GM18858 (cell line): ENCODE measurements around the gene PXDN.

Experiments used
- ATAC-seq: cut with Tn5 transposase; IDR thresholded peaks from one replicate; pipeline ENCODE4 v1.9.1; 2021; ENCODE audit not compliant: unreplicated experiment

Gene PXDN

GRCh38 chr2:1619556-1619955 lies 124.8 kb downstream of the PXDN start:
- no peak for ATAC-seq

- ATAC-seq = no peak
Measured at GRCh38 chr2:1618974-1619373, 125.3 kb downstream of the PXDN start.

GRCh38 chr2:1618191-1618961 lies 125.9 kb downstream of the PXDN start:
- no peak for ATAC-seq

- ATAC-seq = no peak
Measured at GRCh38 chr2:1617425-1618021, 126.8 kb downstream of the PXDN start.

GRCh38 chr2:1614564-1614963 lies 129.8 kb downstream of the PXDN start:
- peak; percentile 53 for ATAC-seq

- ATAC-seq = no peak
Measured at GRCh38 chr2:1613731-1614354, 130.5 kb downstream of the PXDN start.

GRCh38 chr2:1613078-1613445 lies 131.3 kb downstream of the PXDN start:
- no peak for ATAC-seq

- ATAC-seq = no peak
Measured at GRCh38 chr2:1612391-1613077, 131.8 kb downstream of the PXDN start.

- no peak for ATAC-seq
Measured at GRCh38 chr2:1611886-1612285, 132.4 kb downstream of the PXDN start.

GRCh38 chr2:1610096-1610485 lies 134.2 kb downstream of the PXDN start:
- ATAC-seq = no peak

- no peak for ATAC-seq
Measured at GRCh38 chr2:1609485-1610095, 134.7 kb downstream of the PXDN start.

GRCh38 chr2:1609040-1609439 lies 135.3 kb downstream of the PXDN start:
- ATAC-seq = no peak

GRCh38 chr2:1607971-1608688 lies 136.2 kb downstream of the PXDN start:
- ATAC-seq = no peak

GRCh38 chr2:1607236-1607920 lies 136.9 kb downstream of the PXDN start:
- no peak for ATAC-seq

GRCh38 chr2:1606421-1607235 lies 137.7 kb downstream of the PXDN start:
- ATAC-seq = no peak

GRCh38 chr2:1606046-1606400 lies 138.3 kb downstream of the PXDN start:
- ATAC-seq = peak; percentile 5

GRCh38 chr2:1605102-1606045 lies 138.9 kb downstream of the PXDN start:
- peak; percentile 55 for ATAC-seq

GRCh38 chr2:1603521-1603920 lies 140.8 kb downstream of the PXDN start:
- no peak for ATAC-seq
